CD4-positive, alpha-beta T cell treated with Interleukin-21 for 1 hour (primary cell): ENCODE data around the gene TRIOBP.

Experiments used
- DNase-seq: peaks from one replicate; pipeline ENCODE4 v3.0.0-alpha.2; 2020

Gene TRIOBP

GRCh38 chr22:37750596-37751162 lies 53.8 kb downstream of the TRIOBP start:
- no peak for DNase-seq

GRCh38 chr22:37751449-37752188 lies 54.8 kb downstream of the TRIOBP start:
- DNase-seq = no peak

- no peak for DNase-seq
Measured at GRCh38 chr22:37752189-37753087, 55.6 kb downstream of the TRIOBP start.

- DNase-seq = no peak
Measured at GRCh38 chr22:37753746-37754145, 56.9 kb downstream of the TRIOBP start.

GRCh38 chr22:37757663-37758062 lies 60.8 kb downstream of the TRIOBP start:
- no peak for DNase-seq

- no peak for DNase-seq
Measured at GRCh38 chr22:37758694-37759093, 61.8 kb downstream of the TRIOBP start.

GRCh38 chr22:37759281-37759680 lies 62.4 kb downstream of the TRIOBP start:
- no peak for DNase-seq

GRCh38 chr22:37760152-37760551 lies 63.3 kb downstream of the TRIOBP start:
- no peak for DNase-seq

GRCh38 chr22:37762389-37762836 lies 65.6 kb downstream of the TRIOBP start:
- DNase-seq = no peak

- DNase-seq = no peak
Measured at GRCh38 chr22:37763012-37763411, 66.2 kb downstream of the TRIOBP start.

- DNase-seq = no peak
Measured at GRCh38 chr22:37763652-37764051, 66.8 kb downstream of the TRIOBP start.

GRCh38 chr22:37764622-37765021 lies 67.8 kb downstream of the TRIOBP start:
- DNase-seq = no peak

GRCh38 chr22:37765498-37765897 lies 68.7 kb downstream of the TRIOBP start:
- no peak for DNase-seq

GRCh38 chr22:37765953-37766576 lies 69.2 kb downstream of the TRIOBP start:
- no peak for DNase-seq

- no peak for DNase-seq
Measured at GRCh38 chr22:37768273-37768672, 71.4 kb downstream of the TRIOBP start.

GRCh38 chr22:37769056-37769455 lies 72.2 kb downstream of the TRIOBP start:
- no peak for DNase-seq

- DNase-seq = no peak
Measured at GRCh38 chr22:37771081-37771480, 74.2 kb downstream of the TRIOBP start.

GRCh38 chr22:37771702-37772427 lies 75.0 kb downstream of the TRIOBP start:
- no peak for DNase-seq

- no peak for DNase-seq
Measured at GRCh38 chr22:37774728-37775127, 77.9 kb downstream of the TRIOBP start.

GRCh38 chr22:37775785-37776638 lies 79.2 kb downstream of the TRIOBP start:
- DNase-seq = no peak

- DNase-seq = no peak
Measured at GRCh38 chr22:37776639-37777005, 79.8 kb downstream of the TRIOBP start.
